ENCODE measurements around the gene GRN. TPM values are rescaled to one million over a fixed set of nuclear protein-coding genes. Genes with fewer than 3 reads are reported as not detected.

GRN gene
- total RNA-seq, 1 donor = 382 TPM

DNA sequence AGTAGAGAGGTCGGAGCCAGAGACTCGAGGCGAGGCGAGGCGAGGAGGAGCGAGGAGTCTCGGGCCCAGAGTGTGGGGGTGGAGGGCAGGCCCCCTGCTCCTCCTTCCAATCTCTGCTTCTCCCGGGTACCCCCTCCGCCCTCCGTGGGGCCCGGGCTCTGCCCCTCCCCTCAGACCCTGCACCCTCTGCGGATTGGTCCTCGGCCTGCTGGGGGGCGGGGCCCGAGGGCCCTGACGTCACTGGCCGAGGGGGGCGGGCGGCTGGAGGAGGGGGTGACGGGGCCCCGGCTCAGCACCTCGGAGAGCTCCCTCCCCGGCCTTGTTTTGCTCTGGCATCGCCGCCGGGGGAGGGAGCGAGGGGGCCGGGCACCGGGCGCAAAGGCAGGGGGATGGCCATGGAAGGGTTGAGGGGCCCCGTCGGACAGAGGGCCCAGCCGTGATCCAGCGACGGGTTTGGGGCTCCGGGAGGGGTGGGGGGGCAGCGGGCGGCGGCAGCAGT lies 36.7 kb upstream of the GRN start, which contains the start of gene RUNDC3A:
RUNDC3A (plus strand) TSS at position 282 of the 499 bp plus-strand sequence. CDS start 232 bp downstream, outside the sequence.
- H3K4me1 ChIP-seq (ENCODE audit: insufficient read depth, low read length) = no peaks in the 10 kb centered on the region
- peaks cover 14% of the 10 kb centered on the region for H3K27me3 ChIP-seq (ENCODE audit: insufficient read depth, low read length)
- peak within 1 kb of the TSS; percentile 73 for H3K4me2 ChIP-seq (ENCODE audit: insufficient read depth, low read length)
- no peaks in the 10 kb centered on the region for H3K36me3 ChIP-seq (ENCODE audit: insufficient read depth, low read length)
- TF ChIP-seq, protein P1, sequence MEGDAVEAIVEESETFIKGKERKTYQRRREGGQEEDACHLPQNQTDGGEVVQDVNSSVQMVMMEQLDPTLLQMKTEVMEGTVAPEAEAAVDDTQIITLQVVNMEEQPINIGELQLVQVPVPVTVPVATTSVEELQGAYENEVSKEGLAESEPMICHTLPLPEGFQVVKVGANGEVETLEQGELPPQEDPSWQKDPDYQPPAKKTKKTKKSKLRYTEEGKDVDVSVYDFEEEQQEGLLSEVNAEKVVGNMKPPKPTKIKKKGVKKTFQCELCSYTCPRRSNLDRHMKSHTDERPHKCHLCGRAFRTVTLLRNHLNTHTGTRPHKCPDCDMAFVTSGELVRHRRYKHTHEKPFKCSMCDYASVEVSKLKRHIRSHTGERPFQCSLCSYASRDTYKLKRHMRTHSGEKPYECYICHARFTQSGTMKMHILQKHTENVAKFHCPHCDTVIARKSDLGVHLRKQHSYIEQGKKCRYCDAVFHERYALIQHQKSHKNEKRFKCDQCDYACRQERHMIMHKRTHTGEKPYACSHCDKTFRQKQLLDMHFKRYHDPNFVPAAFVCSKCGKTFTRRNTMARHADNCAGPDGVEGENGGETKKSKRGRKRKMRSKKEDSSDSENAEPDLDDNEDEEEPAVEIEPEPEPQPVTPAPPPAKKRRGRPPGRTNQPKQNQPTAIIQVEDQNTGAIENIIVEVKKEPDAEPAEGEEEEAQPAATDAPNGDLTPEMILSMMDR (IDR thresholded peaks at IDR 0.05; ENCODE audit: extremely low read depth, low read depth, low read length) = no peak
- H3K9me3 ChIP-seq (ENCODE audit: low read depth, low read length) = no peaks in the 10 kb centered on the region
- no peaks in the 10 kb centered on the region for H3K79me2 ChIP-seq (ENCODE audit: insufficient read depth, low read length)
- no peaks in the 10 kb centered on the region for H4K20me1 ChIP-seq (ENCODE audit: insufficient read depth, low read length)
- no peak within 1 kb of the TSS for H3K27ac ChIP-seq (ENCODE audit: low read depth, low read length)
- H2AFZ ChIP-seq (ENCODE audit: low read length) = no peak within 1 kb of the TSS
- peak within 1 kb of the TSS; percentile 56 for H3K4me3 ChIP-seq (ENCODE audit: insufficient read depth, low read length)
- peak; percentile 100 for DNase-seq (ENCODE audit: insufficient read length, low spot score, missing footprints)

DNA sequence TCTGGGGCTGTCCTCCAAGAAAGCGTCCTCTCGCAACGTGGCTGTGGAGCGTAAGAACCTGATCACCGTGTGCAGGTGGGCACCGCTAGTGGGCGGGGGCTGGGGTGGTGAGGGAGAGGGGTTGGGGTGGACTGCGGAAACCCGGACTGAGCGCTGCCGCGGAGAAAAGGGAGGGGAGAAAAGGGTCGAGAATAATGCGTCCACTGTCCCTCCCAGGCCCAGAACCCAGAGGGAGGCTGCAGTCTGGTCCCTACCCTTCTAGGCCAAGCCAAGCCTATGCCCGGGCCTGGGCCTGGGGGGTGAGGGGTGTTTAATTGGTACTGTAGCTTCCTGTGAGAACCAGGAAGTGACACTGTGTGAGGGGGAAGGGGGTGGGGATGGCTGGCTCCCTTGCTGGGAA lies 36.2 kb upstream of the GRN start:
- H3K79me2 ChIP-seq (ENCODE audit: insufficient read depth, low read length) = no peaks in the 10 kb centered on the region
- H4K20me1 ChIP-seq (ENCODE audit: insufficient read depth, low read length) = no peaks in the 10 kb centered on the region
- TF ChIP-seq, protein P1 (IDR thresholded peaks at IDR 0.05; ENCODE audit: extremely low read depth, low read depth, low read length) = no peak
- peaks cover 16% of the 10 kb centered on the region for H3K27me3 ChIP-seq (ENCODE audit: insufficient read depth, low read length)
- no peaks in the 10 kb centered on the region for H3K9me3 ChIP-seq (ENCODE audit: low read depth, low read length)
- H3K27ac ChIP-seq (ENCODE audit: low read depth, low read length) = no peak overlapping the region
- no peak overlapping the region for H2AFZ ChIP-seq (ENCODE audit: low read length)
- no peaks in the 10 kb centered on the region for H3K36me3 ChIP-seq (ENCODE audit: insufficient read depth, low read length)
- H3K4me3 ChIP-seq (ENCODE audit: insufficient read depth, low read length) = no peak overlapping the region
- DNase-seq (ENCODE audit: insufficient read length, low spot score, missing footprints) = peak; percentile 42
- no peaks in the 10 kb centered on the region for H3K4me1 ChIP-seq (ENCODE audit: insufficient read depth, low read length)
- no peak overlapping the region for H3K4me2 ChIP-seq (ENCODE audit: insufficient read depth, low read length)

DNA sequence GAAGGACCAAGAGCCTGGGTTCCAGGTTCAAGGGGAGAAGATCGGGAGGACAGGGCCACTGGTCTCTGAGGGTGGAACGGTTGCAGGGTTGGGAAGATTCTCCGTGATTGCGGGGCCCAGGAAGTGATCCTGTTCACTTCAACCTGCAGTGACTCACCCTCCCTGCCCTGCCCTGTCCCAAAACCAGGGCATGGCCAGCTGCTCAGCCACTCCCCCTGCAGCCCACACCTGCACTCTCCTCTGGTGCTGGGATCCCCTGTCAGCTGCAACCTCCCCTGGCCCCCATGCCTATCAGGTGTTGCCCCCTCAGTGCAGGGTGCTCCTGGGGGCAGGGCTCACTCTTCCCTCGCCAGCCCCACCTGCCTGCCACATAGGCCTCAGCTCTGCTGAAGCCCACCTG lies 35.6 kb upstream of the GRN start:
- Histone ChIP-seq H4K20me1 (ENCODE audit: insufficient read depth, low read length) (no peaks in the 10 kb centered on the region), H3K9me3 (ENCODE audit: low read depth, low read length) (no peaks in the 10 kb centered on the region), H2AFZ (ENCODE audit: low read length) (no peak overlapping the region), H3K36me3 (ENCODE audit: insufficient read depth, low read length) (no peaks in the 10 kb centered on the region), H3K4me2 (ENCODE audit: insufficient read depth, low read length) (no peak overlapping the region), H3K4me1 (ENCODE audit: insufficient read depth, low read length) (no peaks in the 10 kb centered on the region), H3K27ac (ENCODE audit: low read depth, low read length) (no peak overlapping the region), H3K79me2 (ENCODE audit: insufficient read depth, low read length) (no peaks in the 10 kb centered on the region), H3K27me3 (ENCODE audit: insufficient read depth, low read length) (peaks cover 22% of the 10 kb centered on the region), H3K4me3 (ENCODE audit: insufficient read depth, low read length) (no peak overlapping the region)
- TF ChIP-seq, protein P1 (IDR thresholded peaks at IDR 0.05; ENCODE audit: extremely low read depth, low read depth, low read length) = no peak
- peak; percentile 72 for DNase-seq (ENCODE audit: insufficient read length, low spot score, missing footprints)

DNA sequence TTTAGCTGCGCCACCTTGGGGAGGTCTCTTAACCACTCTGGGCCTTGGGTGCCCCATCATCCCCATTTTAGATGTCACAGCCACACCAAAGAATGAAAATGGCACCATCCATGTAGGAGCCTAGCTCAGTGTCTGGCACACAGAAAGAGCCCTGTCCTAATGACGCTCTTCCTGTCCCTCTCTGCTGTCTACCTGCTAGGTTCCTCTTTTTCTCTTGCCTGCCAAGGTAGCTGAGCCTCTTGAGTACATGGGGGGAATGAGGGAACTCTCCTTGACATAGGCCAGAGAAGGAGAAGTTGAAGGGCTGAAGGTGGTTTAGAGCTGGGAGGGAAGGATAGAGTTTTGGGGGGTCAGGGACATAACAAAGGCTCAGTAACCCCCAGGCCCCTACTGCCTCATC lies 34.9 kb upstream of the GRN start:
- Histone ChIP-seq H3K27me3 (ENCODE audit: insufficient read depth, low read length) (peaks cover 28% of the 10 kb centered on the region), H4K20me1 (ENCODE audit: insufficient read depth, low read length) (no peaks in the 10 kb centered on the region), H3K4me3 (ENCODE audit: insufficient read depth, low read length) (no peak overlapping the region), H3K36me3 (ENCODE audit: insufficient read depth, low read length) (no peaks in the 10 kb centered on the region), H3K79me2 (ENCODE audit: insufficient read depth, low read length) (no peaks in the 10 kb centered on the region), H3K9me3 (ENCODE audit: low read depth, low read length) (no peaks in the 10 kb centered on the region), H3K4me1 (ENCODE audit: insufficient read depth, low read length) (no peaks in the 10 kb centered on the region), H3K4me2 (ENCODE audit: insufficient read depth, low read length) (no peak overlapping the region), H2AFZ (ENCODE audit: low read length) (no peak overlapping the region), H3K27ac (ENCODE audit: low read depth, low read length) (no peak overlapping the region)
- DNase-seq (ENCODE audit: insufficient read length, low spot score, missing footprints) = peak; percentile 79
- TF ChIP-seq, protein P1 (IDR thresholded peaks at IDR 0.05; ENCODE audit: extremely low read depth, low read depth, low read length) = no peak
